Renal cortical epithelial cell (primary cell): ENCODE results near the gene SCNN1B. TPM values are rescaled to one million over a fixed set of nuclear protein-coding genes. Genes with fewer than 3 reads are reported as not detected.
"Not testable (repeated sequence)": the region's sequence is repeated elsewhere in the genome, so short reads cannot be mapped to it uniquely, and the experiment has no call there.

ENCODE experiments used
- DNase-seq: peaks from one replicate; pipeline ENCODE4 v3.0.0-alpha.2; 2011; ENCODE audit warnings: low read depth
- total RNA-seq: library from RNA; depleted of rRNA; stranded (reverse); fragments of >200 nt; gene quantifications from 2 replicates; pipeline ENCODE4 v1.2.3, GENCODE V29; 2014

The SCNN1B gene
- total RNA-seq, 1 donor from 2014 or later: not detected

- no peak for DNase-seq
Observed at GRCh38 chr16:23288726-23289512, 13.2 kb upstream of the SCNN1B start.

- DNase-seq: peak; percentile 58
Observed at GRCh38 chr16:23290189-23291062, 11.7 kb upstream of the SCNN1B start.

- no peak for DNase-seq
Observed at GRCh38 chr16:23293016-23293415, 9.1 kb upstream of the SCNN1B start.

GRCh38 chr16:23294260-23294659, 7.8 kb upstream of the SCNN1B start:
- no peak for DNase-seq

GRCh38 chr16:23296994-23297393, 5.1 kb upstream of the SCNN1B start:
- no peak for DNase-seq

GRCh38 chr16:23298290-23298915, 3.7 kb upstream of the SCNN1B start:
- no peak for DNase-seq

- DNase-seq: not testable (repeated sequence)
Observed at GRCh38 chr16:23299815-23300214, 2.3 kb upstream of the SCNN1B start.

GRCh38 chr16:23301251-23302044, 654 bp upstream of the SCNN1B start:
- no peak for DNase-seq

- DNase-seq: no peak
Observed at GRCh38 chr16:23303685-23304084, 1.6 kb downstream of the SCNN1B start.

GRCh38 chr16:23304620-23305019, 2.5 kb downstream of the SCNN1B start:
- no peak for DNase-seq

- DNase-seq: no peak
Observed at GRCh38 chr16:23306199-23307100, 4.3 kb downstream of the SCNN1B start.

- DNase-seq: no peak
Observed at GRCh38 chr16:23310217-23310616, 8.1 kb downstream of the SCNN1B start.

- no peak for DNase-seq
Observed at GRCh38 chr16:23310744-23311143, 8.6 kb downstream of the SCNN1B start.

GRCh38 chr16:23316232-23316631, 14.1 kb downstream of the SCNN1B start:
- DNase-seq: no peak

- no peak for DNase-seq
Observed at GRCh38 chr16:23316634-23317265, 14.6 kb downstream of the SCNN1B start.

- no peak for DNase-seq
Observed at GRCh38 chr16:23317266-23317661, 15.2 kb downstream of the SCNN1B start.

GRCh38 chr16:23317751-23318150, 15.6 kb downstream of the SCNN1B start:
- no peak for DNase-seq

GRCh38 chr16:23318639-23319038, 16.5 kb downstream of the SCNN1B start:
- DNase-seq: no peak

GRCh38 chr16:23319861-23320615, 17.9 kb downstream of the SCNN1B start:
- DNase-seq: no peak
